CD4-positive, alpha-beta T cell treated with Interleukin-17A for 4 hours (primary cell): ENCODE data around the gene TFAP2A.

Source experiments
- DNase-seq: peaks from one replicate; pipeline ENCODE4 v3.0.0-alpha.2; 2020; ENCODE audit warnings: mixed read lengths

Gene TFAP2A

DNA sequence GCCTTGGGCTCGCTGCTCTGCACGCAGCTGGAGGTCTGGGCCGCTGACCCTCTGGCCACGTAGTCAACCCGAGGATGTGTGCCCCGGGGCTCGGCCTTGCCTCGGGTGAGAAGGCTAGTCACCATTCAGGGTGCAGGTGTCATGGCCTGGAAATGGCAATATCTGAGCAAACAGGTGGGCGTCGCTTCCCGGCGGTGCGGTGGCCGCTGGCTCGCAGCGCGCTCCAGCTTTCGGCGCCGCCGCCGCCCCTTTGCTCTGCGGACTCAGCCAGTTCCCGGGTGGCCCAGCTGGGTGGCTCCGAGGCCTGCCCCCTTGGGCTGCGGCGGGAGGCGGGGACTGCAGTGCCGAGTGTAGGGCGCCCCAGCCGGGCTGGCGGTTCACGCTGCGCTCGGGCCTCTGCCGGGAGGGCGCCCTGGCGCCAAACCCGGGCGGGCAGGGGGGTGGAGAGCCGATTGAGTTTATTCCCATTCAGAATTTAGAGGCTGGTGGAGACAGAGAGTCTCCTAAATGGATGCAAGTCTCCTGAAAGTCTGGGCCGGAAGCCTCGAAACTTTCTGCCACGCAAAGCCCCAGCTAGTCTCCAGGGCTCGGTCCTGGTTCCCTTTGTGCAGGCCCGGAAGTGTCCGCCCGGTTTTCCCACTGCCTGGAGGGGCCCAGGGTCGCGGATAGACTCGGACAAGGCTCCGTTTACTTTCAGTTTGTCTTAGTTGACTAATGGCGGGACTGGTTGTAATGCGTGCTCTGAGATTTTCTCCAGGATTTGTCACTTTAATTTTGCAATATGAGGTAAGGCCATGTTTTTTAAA, 11.3 kb upstream of the TFAP2A start:
- no peak for DNase-seq

DNA sequence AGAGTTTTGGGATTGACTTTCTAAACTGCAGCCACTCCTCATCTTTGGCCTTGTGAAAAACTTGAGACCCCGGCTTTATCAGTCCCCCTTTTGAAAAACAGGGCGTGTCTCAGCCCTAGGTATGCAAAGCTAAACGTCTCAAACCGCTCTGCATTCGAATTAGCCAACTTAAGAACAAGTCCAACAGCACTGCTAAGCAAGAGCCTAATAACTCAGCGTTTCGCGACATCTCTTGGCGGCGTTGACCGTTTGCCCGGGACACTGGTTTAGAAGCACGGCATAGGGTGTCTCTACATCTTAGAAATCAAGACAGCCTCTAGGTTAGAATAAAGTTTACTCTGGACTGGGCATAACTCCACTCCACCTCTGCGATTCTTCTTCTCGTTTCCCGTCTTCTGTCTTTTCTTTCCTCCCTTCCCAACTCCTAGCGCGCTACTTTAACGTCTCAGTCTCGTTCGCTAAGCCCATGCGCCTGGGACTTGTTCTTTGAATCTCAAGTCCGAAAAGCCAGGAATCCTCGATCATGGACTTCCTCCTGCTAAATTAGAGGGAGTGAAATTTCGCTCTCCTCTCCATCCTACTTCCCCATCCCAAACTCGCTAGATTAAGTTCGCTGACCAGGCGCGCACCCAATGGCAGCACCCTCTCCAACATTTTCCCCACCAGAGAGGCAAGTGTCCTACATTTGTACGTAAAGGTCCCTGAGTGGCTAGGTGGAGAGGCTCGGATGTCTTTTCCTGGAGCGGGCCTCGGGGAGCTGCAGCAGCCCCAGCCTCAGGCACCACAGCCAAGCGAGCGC, 10.5 kb upstream of the TFAP2A start:
- DNase-seq = no peak

DNA sequence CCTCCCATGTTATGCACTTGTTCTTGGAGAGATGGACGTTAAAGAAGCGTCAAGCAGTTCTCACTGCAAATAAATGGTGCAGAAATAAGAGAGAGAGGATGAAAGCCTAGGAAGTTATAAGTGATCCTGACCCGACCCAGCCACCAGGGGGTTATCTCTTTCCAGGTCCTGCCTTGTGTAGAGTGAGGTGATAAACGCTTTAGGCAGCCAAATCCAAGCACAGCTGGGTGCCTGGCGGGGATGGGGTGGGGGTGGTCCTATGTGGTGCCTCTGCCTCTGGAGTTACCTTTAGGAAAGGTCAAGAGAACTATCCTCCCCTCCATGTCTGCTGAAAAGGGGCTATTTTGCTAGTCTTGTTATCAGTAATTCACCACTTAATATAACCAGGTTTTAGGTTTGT, 9.2 kb upstream of the TFAP2A start:
- no peak for DNase-seq

DNA sequence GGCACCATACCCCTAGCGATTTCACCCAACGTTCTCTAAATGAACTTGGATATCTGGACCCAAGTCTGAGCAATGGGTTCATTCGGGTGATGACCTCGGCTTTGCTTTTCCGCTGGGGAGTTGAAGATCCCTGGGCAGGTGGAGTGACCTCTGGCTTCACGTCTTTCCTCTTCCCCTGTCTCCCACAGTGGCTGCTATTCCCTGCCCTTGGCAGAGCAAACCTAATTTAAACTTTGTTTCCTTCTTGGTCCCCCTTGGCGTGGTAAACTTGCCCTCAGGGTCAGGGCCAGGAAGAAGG, 7.8 kb upstream of the TFAP2A start:
- no peak for DNase-seq

DNA sequence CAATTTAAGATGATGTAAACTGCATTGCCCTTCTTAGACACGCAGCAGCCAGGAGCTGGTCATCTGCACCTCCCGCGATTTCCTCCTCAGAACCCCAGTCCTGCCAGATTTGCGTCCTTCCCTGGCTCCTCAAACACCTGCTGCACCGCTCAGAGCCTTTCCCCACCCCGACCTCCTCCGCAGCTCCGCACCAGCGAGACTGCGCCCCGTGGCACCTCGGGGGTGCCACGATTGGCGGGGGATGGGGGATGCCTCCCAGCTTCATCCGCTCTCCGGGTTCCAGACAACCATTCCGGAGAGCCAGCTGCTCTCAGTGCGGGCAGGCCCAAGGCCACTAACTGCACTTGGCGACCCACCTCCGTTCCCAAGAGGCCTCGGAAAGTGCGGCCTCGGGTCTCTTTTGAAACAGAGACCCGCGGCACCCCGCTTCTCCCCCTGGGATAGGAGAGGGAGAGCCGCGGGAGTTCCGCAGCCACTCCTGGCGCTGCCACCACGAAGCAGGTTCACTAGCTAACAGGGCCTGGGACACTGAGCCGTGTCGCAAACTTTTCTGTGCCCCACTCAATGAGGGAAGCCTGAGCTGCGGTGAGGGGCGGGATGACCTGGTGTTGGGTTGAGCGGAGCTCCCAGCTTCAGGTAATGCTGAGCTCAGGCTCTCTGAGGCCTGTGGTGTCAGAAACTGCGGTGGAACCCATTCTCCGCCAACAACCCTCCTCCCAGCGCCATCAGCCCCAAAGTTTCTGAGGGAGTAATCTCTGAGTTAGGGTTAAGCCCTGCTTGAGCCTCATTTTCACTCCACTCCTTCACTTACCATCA, 7.3 kb upstream of the TFAP2A start:
- no peak for DNase-seq

DNA sequence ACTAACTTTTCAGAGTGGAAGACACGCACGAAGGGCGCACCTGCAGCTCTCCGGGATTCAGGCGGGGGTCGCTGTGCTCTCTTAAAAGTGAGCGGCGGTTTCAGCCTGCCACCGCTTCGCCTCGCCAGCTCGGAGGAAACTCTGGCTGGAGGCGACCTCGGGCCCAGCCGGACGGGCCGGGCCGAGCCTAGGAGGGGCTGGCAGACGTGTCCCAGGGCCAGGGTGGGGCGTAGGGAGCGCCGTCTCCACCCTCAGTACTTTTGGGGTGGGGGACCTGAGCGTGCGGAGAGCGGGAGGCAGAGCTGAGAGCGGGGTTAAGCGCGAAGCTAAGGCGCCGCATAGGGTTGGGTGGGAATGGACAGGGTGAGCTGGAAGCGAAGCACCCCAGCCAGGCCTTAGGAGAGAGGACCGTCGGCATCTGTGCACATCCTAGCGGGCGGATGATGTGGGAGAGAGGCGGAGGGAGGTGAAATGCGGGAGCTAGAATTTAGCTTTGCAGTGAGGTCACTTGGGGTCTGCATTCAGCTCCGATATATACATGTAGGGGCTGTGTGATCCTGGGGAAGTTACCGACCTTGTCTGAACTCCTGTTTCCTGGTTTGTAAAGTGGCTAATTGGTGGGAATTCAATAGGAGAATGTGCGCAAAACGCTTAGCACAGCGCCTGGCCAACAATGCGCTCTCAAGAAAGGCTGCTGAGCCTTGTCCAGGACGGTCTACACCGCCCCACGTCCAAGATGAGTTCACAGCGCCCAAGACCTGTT, 6.5 kb upstream of the TFAP2A start:
- DNase-seq = no peak

DNA sequence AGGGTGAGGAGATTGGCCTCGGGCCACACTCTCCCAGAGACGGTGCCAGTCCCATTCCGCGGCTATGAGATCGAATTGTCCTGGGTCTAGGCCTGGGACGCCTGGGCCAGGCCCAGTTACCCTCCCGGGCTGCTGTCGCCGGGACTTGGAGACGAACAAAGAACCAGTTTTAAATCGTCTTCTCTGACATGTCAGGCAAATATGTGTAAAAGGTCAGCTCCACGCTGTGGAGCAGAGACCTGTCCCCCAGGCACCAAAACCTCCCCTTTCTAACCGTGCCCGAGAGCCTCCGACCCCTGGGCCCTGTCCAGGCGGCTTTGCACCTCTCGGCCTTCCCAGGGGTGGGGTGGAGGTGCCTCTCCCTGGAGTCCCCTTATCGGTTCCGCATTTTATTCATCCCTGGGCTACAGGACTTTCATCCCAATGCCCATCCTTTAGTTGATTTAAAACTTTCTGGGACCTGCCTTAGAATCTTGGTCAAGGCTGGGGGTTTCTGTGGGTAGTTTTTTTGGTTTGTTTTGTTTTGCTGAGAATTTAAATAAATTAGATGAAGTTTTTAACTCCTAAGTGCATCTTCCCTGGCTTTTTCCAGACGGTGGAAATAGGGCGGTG, 5.8 kb upstream of the TFAP2A start:
- no peak for DNase-seq

DNA sequence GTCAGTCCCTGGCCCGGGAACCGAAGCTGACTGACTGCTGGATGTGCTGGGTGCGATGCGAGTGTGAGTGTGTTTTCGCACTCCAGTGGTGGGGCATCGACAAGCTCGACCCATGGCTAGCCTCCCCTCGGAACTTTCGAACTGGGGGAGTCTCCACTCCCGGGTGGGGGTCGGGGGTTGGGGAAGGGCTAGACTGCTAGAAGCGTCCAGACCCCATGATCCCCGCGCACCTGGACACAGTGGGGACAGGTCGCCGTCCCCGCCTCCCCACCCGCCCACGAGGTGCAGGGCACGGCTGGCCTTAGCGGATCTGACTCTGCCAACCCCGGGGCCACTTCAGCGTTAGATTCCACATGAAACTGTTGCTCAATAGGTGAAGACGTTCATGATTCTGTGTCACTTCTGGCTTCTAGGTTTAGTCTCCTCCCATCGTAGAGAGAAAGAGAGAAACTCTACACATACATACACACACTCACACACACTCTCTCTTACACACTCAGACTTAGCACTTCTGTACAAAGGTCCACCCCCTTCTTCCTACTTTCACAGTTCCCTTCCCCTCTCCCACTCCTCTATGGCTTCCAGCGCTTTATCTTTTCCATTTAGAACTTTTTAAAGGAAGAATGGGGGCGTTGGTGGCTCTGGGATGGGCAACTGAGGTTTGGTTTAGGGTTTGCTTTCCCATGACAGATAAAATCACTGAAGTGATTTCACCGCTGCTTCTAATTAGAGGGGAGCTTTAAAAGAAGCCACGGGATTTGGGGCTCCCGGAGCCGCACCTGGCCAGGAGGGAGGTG, 5.1 kb upstream of the TFAP2A start:
- no peak for DNase-seq

DNA sequence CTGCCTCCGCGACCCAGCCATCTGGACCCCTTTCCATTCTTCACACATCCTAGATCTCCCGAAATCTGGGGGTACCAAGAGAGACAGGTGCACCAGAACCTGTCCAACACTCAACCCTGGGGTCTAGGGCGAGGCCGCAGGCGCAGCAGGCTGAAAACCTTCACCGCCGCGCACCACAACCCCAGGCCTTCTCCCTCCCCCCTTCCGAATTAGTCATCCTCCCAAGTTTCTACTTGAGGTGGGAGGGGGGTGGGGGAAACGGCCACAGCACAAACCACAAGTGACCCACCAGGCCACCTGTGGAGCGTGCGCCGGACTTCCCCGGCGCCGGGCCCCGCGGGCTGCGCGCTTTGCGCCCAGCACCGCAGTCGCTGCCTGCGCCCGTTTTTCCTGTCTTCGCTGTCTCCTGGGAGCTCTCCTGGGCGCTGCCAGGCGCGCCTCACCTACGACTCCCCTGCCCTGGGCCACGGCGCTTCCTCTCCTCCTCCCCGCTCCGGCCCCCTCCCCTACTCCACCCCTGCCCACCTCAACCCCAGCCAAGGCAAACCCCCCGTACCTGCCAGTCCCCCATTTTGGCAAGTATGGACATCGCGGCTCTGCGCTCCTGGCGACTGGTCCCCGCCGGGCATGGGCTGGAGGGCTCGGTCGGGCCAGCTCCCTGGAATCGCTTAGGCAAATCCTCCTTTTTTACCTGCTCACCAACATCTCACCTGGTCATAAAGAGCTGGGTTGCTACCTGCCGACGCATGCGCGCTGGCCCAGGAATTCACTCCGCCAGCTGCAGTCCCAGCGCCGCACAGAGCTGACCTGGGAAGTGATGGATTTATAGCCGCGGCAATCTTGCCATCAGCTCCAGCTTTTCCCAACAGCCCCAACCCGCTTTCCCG, 4.2 kb upstream of the TFAP2A start:
- DNase-seq = no peak

DNA sequence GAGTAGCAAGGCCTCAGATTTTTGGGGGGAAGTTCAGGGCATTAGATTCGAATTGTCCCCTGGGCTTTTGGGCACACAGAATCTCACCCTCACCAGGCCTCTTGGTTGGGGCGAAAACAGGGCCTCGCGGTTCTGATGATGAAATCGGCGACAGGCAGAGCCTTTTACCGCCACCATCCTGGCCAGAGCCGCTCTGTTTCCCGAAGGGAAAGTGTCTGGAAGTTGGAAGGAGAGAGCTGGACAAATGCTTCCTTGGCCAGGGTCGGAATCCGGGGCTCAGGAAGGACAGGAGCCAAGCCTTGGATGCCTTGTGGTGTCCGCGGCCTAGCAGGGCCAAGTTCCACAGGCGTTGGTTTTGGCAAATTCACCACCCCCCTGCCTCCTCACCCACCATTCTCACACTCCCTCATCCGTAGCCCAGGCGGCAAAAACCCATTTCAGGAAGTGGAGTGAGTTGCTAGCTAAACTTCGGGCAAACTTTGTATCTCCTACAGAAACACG, 3.5 kb upstream of the TFAP2A start:
- DNase-seq = no peak

DNA sequence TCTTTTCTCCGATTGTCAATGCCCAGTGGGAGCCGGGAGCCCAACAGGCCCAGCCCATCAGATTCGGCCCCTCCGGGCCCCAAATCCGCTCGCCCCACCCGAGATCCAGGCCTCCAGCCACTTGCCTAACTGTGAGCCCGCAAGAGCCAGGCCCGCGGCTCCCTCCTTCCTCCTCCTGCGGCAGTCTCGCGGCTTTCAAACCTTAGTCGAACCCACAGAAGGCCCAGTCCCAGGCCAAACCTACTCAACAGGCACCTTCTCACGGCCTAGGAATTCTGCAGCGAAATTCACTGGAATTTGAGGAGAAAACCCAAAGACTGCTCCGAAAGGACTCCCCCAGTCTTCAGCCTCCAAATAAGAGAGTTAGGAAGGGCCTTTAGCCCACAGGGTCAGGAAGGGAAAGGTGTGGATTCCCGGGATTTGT, 2.8 kb upstream of the TFAP2A start:
- no peak for DNase-seq

DNA sequence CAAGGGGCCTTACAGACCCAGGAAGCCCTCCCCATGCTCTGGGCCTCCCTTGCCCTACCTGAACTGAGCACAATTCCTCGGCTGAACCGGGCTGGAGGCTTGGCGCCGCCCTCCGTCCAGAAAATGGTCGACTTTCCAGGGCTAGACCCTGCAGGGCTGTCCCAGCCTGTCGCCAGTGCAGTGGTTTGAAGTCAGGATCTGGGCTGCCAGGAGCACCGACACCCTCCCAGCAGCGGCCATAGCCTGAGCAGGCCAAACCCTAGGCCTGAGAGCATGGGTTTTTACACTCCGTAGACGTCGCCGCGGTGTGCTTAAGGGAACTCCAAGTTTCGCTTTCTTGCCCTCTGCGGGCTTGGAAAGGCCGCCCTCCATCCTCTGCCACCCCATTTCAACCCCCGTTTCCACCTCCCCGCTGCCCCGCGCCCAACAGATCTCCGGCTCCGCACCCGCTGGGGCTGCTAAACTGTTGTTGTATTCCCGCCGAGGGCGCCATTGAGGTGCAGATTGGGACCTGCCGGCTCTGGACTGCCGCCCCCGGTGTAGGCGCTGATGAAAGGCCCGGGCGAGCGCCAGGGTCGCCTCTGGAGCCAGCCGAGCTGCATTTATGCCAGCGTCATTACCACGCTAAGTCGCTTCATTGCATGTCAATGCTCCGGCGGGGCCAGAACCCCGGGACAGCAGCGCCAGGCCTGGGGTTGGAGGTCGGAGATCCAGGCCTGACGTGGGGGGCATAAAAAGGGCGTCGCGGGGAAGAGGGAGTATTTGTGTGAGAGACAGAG, 2.2 kb upstream of the TFAP2A start:
- DNase-seq = no peak

DNA sequence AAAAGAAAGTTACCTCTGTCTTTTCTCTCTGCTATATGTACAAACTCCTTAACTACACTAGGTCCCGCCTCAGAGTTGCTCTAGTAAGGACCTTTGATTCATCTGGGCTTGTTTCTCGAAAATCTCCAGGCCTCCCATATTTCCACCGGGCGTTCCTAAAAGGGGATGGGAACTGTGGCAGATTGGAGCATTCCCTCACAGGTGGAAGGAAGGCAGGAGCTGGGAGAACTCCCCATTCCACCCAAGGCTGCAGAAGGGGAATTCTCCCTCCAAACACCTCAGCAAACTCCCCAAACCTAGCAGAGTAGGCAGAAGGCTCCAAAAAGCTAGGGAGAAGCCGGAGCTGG, 1.6 kb upstream of the TFAP2A start:
- no peak for DNase-seq

DNA sequence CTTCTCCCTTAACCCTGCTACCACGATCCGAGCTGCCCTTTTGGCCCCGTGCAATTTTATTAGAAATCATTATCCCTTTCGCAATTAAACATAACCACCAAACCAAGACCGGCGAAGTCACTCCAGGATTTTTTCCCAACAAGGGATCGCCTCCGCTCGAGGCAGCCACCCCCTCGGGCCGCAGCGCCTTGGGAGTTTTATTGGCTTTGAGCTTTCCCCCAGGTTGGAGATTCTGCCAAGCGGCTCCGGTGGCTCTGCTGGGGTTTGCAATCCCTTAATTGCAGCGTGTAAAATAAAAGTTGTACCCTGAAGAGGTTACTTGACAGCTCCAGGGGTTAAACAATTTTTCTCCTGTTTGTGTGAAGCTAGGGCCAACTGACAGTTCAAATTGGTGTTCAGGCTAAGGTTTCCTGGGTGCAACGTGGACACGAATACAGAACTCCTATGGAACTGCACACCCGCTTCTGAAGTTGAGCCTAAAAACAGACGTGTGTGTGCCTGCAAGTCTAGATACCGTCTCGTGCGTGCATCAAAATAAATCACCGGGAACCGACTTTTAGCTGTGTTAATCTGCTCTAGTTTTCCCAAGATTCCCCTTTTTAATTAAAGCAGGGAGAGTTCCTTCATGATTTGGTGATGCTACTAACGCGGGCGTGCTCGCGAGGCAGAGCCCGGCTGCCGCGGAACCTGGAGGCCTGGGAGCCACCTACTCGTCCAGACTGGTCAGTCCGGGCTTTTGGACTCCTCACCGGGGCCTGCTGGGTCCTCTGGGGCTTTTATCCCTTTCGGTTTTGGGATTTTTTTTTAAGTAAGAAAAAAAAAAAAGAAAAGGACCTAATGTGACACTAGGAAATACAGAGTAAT, 975 bp upstream of the TFAP2A start:
- DNase-seq = no peak

DNA sequence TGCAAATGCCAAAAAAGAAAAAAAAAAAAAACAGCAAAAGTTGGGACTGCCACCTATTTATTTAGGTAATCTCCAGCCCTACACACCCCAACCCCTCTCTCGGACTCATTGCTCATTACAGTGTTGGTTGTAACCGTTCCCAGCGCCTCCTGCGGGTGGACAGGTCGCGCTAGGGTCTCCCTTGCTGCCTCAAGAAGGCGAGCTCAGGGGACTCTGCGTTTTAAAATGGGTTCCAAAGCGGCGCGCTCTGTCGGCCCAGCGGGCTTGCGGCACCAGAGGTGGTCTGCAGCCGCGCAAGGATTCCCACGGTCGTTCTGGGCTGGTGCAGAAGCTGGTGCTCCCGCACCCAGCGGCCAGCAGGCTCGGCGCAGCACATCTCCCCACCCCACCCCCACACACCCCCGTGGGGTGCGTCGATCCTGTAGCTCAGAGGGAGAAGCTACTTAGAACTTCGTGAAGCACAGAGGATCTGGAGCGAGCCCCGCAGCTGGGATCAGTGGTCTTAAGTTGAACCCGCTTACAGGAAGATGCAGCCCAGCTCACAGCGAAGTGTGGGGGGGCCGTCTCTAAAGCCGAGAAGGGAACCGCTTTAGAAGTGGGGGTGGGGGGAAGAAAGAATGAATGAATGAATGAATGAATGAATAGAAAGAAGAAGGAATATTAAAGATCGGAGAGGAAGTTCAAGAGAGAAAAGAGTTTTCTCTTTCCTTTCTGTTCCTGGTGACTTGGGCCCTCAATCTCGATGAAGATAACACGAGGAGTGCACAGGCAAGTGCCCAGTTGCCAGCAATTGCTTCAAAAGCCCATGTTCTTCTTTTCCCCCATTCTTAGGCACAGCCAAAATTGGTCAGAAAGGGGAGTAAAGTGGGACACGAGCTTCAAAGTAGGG, 780 bp downstream of the TFAP2A start:
- DNase-seq = no peak

DNA sequence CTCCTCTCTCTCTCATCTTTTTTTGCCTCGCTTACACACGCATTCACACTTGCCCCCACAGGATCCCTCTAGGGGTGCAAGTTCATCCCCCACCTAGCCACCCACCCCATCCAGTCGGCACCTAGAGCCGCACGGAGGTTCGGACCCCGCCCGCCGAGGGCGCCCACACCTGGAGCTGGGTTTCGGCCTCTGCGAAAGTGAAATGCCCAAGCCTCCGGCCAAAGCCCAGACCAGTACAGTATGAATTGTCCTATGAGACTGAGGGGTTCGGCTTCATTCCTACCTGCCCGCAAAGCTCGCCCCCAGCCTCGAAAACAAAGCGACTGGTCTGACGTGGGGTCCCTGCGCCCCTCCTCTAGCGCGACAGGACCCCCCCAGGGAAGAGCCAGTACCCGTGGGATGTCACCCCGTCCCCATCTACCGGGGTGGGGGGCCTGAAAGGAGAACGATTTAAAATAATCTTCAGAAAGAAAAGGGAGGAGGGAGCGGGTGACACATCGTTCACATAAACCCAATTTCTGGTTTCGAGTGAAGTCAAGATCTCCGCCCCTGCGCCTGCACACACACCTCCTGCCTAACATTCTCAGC, 1.5 kb downstream of the TFAP2A start:
- DNase-seq = no peak
